GM12865 (cell line): ENCODE measurements around the gene ENAH.
"Not testable (repeated sequence)": the region's sequence is repeated elsewhere in the genome, so short reads cannot be mapped to it uniquely, and the experiment has no call there.

Experiments
- DNase-seq: peaks from one replicate; pipeline ENCODE4 v3.0.0; 2010; ENCODE audit warnings: low read depth
- H3K4me3 ChIP-seq: 2 replicates; pipeline ENCODE4 v1.5.1; 2011; ENCODE audit warnings: mild to moderate bottlenecking, low read depth, low read length, control low read depth
- CTCF ChIP-seq: IDR thresholded peaks from 2 replicates; pipeline ENCODE4 v1.5.1; 2011; ENCODE audit warnings: low read length, control low read depth, low read depth, inconsistent platforms; ENCODE audit not compliant: insufficient read depth; ENCODE audit errors: missing control alignments

Gene ENAH

GRCh38 chr1:225694151-225694603 lies 41.3 kb upstream of the ENAH start:
- no peak for TF ChIP-seq CTCF
- no peak overlapping the region for H3K4me3 ChIP-seq
- no peak for DNase-seq

GRCh38 chr1:225693697-225694096 lies 40.8 kb upstream of the ENAH start:
- DNase-seq = not testable (repeated sequence)

GRCh38 chr1:225693085-225693696 lies 40.3 kb upstream of the ENAH start:
- no peak for DNase-seq
- no peak for TF ChIP-seq CTCF
- H3K4me3 ChIP-seq = no peak overlapping the region

More at GRCh38 chr1:225693697-225694096, 40.8 kb upstream of the ENAH start:
- H3K4me3 ChIP-seq = not testable (repeated sequence)

- TF ChIP-seq CTCF = no peak
- DNase-seq = no peak
- no peak overlapping the region for H3K4me3 ChIP-seq
Measured at GRCh38 chr1:225692517-225692879, 39.6 kb upstream of the ENAH start.

GRCh38 chr1:225691861-225692516 lies 39.1 kb upstream of the ENAH start:
- no peak for TF ChIP-seq CTCF
- no peak overlapping the region for H3K4me3 ChIP-seq
- no peak for DNase-seq

GRCh38 chr1:225691377-225691776 lies 38.5 kb upstream of the ENAH start:
- no peak overlapping the region for H3K4me3 ChIP-seq
- DNase-seq = no peak
- no peak for TF ChIP-seq CTCF

- no peak for DNase-seq
- no peak overlapping the region for H3K4me3 ChIP-seq
- TF ChIP-seq CTCF = no peak
Measured at GRCh38 chr1:225689882-225690459, 37.0 kb upstream of the ENAH start.
